ENCODE data around the gene PRR20E. TPM values are rescaled to one million over a fixed set of nuclear protein-coding genes. Genes with fewer than 3 reads are reported as not detected.
"Not testable (repeated sequence)": the region's sequence is repeated elsewhere in the genome, so short reads cannot be mapped to it uniquely, and the experiment has no call there.

The PRR20E gene
- polyA plus RNA-seq (2013, experiment 1 of 2): not detected
- not detected for polyA plus RNA-seq (2013, experiment 2 of 2)

GRCh38 chr13:57166897-57167296, at the start of gene PRR20E:
Gene PRR20E, plus strand, starts transcription at chr13:57167197. Its CDS starts 387 bp downstream, at chr13:57167584.
- not testable (repeated sequence) for H3K9ac ChIP-seq (ENCODE audit: low read length); H3K23ac ChIP-seq (ENCODE audit: low read length); H4K5ac ChIP-seq (ENCODE audit: low read length); H2BK15ac ChIP-seq (replicated peaks; ENCODE audit: low read depth); DNase-seq; H3K4me1 ChIP-seq (ENCODE audit: control insufficient read depth, low read depth, low read length); H3K18ac ChIP-seq (ENCODE audit: low read length); H3K27me3 ChIP-seq (ENCODE audit: insufficient read depth, low read length, poor library complexity); H4K8ac ChIP-seq (ENCODE audit: low read depth, low read length); H3K4me3 ChIP-seq (ENCODE audit: low read length); H3K79me1 ChIP-seq (ENCODE audit: low read length); H3K36me3 ChIP-seq (ENCODE audit: control insufficient read depth, insufficient read depth, low read length); H3K4me2 ChIP-seq (ENCODE audit: low read length); H3K56ac ChIP-seq (ENCODE audit: low read length); H2BK120ac ChIP-seq (ENCODE audit: low read depth, low read length); H3K4ac ChIP-seq (ENCODE audit: low read depth, low read length); H2AK5ac ChIP-seq (ENCODE audit: low read length); H3K79me2 ChIP-seq (ENCODE audit: control insufficient read depth, insufficient read depth, low read length); H3K27ac ChIP-seq (ENCODE audit: low read depth, low read length); H2BK5ac ChIP-seq (ENCODE audit: low read length)
- WGBS (ENCODE audit: extremely low coverage, insufficient coverage, low lambda C conversion rate): no CpG with 5 or more reads among the region's 22 CpGs

DNA sequence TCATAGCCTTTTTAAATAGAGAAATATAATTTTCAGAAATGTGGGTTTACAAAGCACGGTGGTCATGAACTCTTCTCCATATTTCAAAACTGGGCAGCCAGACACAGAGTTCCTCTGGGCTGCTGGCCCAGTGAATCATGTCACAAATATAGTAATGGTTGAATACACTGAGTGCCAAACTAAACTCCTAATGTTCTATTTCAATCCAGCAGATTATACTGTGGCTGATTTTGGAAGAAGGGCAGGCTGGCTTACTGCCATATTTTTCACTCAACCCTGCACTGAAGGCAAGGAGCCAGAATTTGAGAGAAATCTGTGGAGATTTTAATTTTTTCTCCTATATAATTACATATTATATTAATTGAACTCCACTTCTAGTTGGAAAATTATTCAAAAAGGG, 43.3 kb upstream of the PRR20E start:
- no CpG with 5 or more reads among the region's 1 CpG for WGBS (ENCODE audit: extremely low coverage, insufficient coverage, low lambda C conversion rate)

DNA sequence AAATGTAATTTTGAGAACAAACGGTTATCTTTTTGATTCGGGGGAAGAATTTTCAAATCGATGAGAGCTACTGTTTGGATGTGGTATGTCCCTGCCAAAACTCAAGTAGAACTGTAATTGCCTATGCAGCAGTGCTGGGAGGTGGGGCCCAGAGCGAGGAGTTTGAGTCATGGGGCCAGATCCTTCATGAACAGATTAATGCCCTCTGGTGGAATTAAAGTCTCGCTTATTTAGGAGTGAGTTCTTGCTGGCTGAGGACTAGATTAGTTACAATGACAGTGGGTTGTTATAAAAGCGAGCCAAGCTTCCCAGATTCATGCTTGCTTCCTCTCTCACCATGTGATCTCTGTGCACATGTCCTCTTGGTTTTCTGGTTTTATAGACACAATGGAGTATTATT, 38.1 kb upstream of the PRR20E start:
- H3K27me3 ChIP-seq (ENCODE audit: insufficient read depth, low read length, poor library complexity): no peaks in the 10 kb centered on the region
- H3K18ac ChIP-seq (ENCODE audit: low read length): no peak overlapping the region
- H3K23ac ChIP-seq (ENCODE audit: low read length): no peak overlapping the region
- no peaks in the 10 kb centered on the region for H3K79me1 ChIP-seq (ENCODE audit: low read length)
- H3K4ac ChIP-seq (ENCODE audit: low read depth, low read length): no peak overlapping the region
- WGBS (ENCODE audit: extremely low coverage, insufficient coverage, low lambda C conversion rate): no CpG with 5 or more reads among the region's 6 CpGs
- no peaks in the 10 kb centered on the region for H3K79me2 ChIP-seq (ENCODE audit: control insufficient read depth, insufficient read depth, low read length)
- no peak overlapping the region for H2BK5ac ChIP-seq (ENCODE audit: low read length)
- no peak overlapping the region for H4K8ac ChIP-seq (ENCODE audit: low read depth, low read length)
- H2AK5ac ChIP-seq (ENCODE audit: low read length): no peak overlapping the region
- H3K4me1 ChIP-seq (ENCODE audit: control insufficient read depth, low read depth, low read length): no peaks in the 10 kb centered on the region
- H3K56ac ChIP-seq (ENCODE audit: low read length): no peak overlapping the region
- no peaks in the 10 kb centered on the region for H3K36me3 ChIP-seq (ENCODE audit: control insufficient read depth, insufficient read depth, low read length)
- no peak overlapping the region for H3K9ac ChIP-seq (ENCODE audit: low read length)
- peak; percentile 41 for DNase-seq
- no peak overlapping the region for H3K4me2 ChIP-seq (ENCODE audit: low read length)
- no peak overlapping the region for H4K5ac ChIP-seq (ENCODE audit: low read length)
- no peak overlapping the region for H2BK15ac ChIP-seq (replicated peaks; ENCODE audit: low read depth)
- H3K4me3 ChIP-seq (ENCODE audit: low read length): no peak overlapping the region
- H2BK120ac ChIP-seq (ENCODE audit: low read depth, low read length): no peak overlapping the region
- no peak overlapping the region for H3K27ac ChIP-seq (ENCODE audit: low read depth, low read length)

More for the DNA sequence above, 43.3 kb upstream of the PRR20E start:
- Histone ChIP-seq H3K18ac (ENCODE audit: low read length) (no peak overlapping the region), H3K27ac (ENCODE audit: low read depth, low read length) (no peak overlapping the region), H3K4me2 (ENCODE audit: low read length) (no peak overlapping the region), H3K4me3 (ENCODE audit: low read length) (no peak overlapping the region), H3K36me3 (ENCODE audit: control insufficient read depth, insufficient read depth, low read length) (no peaks in the 10 kb centered on the region), H2BK15ac (replicated peaks; ENCODE audit: low read depth) (no peak overlapping the region), H3K4ac (ENCODE audit: low read depth, low read length) (no peak overlapping the region), H2BK5ac (ENCODE audit: low read length) (no peak overlapping the region), H2BK120ac (ENCODE audit: low read depth, low read length) (no peak overlapping the region), H3K79me2 (ENCODE audit: control insufficient read depth, insufficient read depth, low read length) (no peaks in the 10 kb centered on the region), H2AK5ac (ENCODE audit: low read length) (no peak overlapping the region), H4K5ac (ENCODE audit: low read length) (no peak overlapping the region), H3K56ac (ENCODE audit: low read length) (no peak overlapping the region), H3K27me3 (ENCODE audit: insufficient read depth, low read length, poor library complexity) (no peaks in the 10 kb centered on the region), H4K8ac (ENCODE audit: low read depth, low read length) (no peak overlapping the region), H3K4me1 (ENCODE audit: control insufficient read depth, low read depth, low read length) (no peaks in the 10 kb centered on the region), H3K79me1 (ENCODE audit: low read length) (no peaks in the 10 kb centered on the region), H3K9ac (ENCODE audit: low read length) (no peak overlapping the region), H3K23ac (ENCODE audit: low read length) (no peak overlapping the region)
- no peak for DNase-seq

DNA sequence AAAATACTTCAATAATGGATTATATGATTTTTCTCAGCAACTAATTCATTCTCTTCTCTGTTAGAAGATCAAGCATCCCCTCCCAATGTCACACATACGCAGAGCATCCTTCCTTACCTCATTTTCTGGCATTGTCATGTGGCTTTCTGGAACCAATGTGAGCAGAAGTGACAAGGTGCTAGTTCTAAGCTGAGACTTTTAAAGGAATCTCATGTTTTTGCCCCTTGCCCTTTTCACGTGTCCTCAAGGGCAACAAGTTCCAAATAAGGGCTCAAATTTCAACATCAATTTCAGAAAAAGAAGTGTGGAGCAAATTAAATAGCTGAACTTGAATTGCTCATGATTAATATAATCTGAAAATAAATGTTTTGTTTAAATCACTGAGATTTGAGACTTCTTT, 30.9 kb upstream of the PRR20E start:
- no peak for DNase-seq
- Histone ChIP-seq H3K4me2 (ENCODE audit: low read length) (no peak overlapping the region), H2BK5ac (ENCODE audit: low read length) (no peak overlapping the region), H4K8ac (ENCODE audit: low read depth, low read length) (no peak overlapping the region), H3K4ac (ENCODE audit: low read depth, low read length) (no peak overlapping the region), H3K23ac (ENCODE audit: low read length) (no peak overlapping the region), H3K56ac (ENCODE audit: low read length) (no peak overlapping the region), H3K36me3 (ENCODE audit: control insufficient read depth, insufficient read depth, low read length) (no peaks in the 10 kb centered on the region), H2BK120ac (ENCODE audit: low read depth, low read length) (no peak overlapping the region), H3K4me1 (ENCODE audit: control insufficient read depth, low read depth, low read length) (no peaks in the 10 kb centered on the region), H3K79me1 (ENCODE audit: low read length) (no peaks in the 10 kb centered on the region), H3K27ac (ENCODE audit: low read depth, low read length) (no peak overlapping the region), H3K18ac (ENCODE audit: low read length) (no peak overlapping the region), H2BK15ac (replicated peaks; ENCODE audit: low read depth) (no peak overlapping the region), H4K5ac (ENCODE audit: low read length) (no peak overlapping the region), H3K27me3 (ENCODE audit: insufficient read depth, low read length, poor library complexity) (no peaks in the 10 kb centered on the region), H3K4me3 (ENCODE audit: low read length) (no peak overlapping the region), H3K79me2 (ENCODE audit: control insufficient read depth, insufficient read depth, low read length) (no peaks in the 10 kb centered on the region), H2AK5ac (ENCODE audit: low read length) (no peak overlapping the region), H3K9ac (ENCODE audit: low read length) (no peak overlapping the region)
- no CpG with 5 or more reads among the region's 2 CpGs for WGBS (ENCODE audit: extremely low coverage, insufficient coverage, low lambda C conversion rate)

- Histone ChIP-seq H2BK5ac (ENCODE audit: low read length) (no peak overlapping the region), H3K4me3 (ENCODE audit: low read length) (no peak overlapping the region), H3K79me1 (ENCODE audit: low read length) (no peaks in the 10 kb centered on the region), H2BK120ac (ENCODE audit: low read depth, low read length) (no peak overlapping the region), H3K56ac (ENCODE audit: low read length) (no peak overlapping the region), H3K27ac (ENCODE audit: low read depth, low read length) (no peak overlapping the region), H3K27me3 (ENCODE audit: insufficient read depth, low read length, poor library complexity) (no peaks in the 10 kb centered on the region), H3K4me1 (ENCODE audit: control insufficient read depth, low read depth, low read length) (no peaks in the 10 kb centered on the region), H3K4me2 (ENCODE audit: low read length) (no peak overlapping the region), H3K9ac (ENCODE audit: low read length) (no peak overlapping the region), H3K18ac (ENCODE audit: low read length) (no peak overlapping the region), H3K79me2 (ENCODE audit: control insufficient read depth, insufficient read depth, low read length) (no peaks in the 10 kb centered on the region), H3K4ac (ENCODE audit: low read depth, low read length) (no peak overlapping the region), H2BK15ac (replicated peaks; ENCODE audit: low read depth) (no peak overlapping the region), H4K8ac (ENCODE audit: low read depth, low read length) (no peak overlapping the region), H4K5ac (ENCODE audit: low read length) (no peak overlapping the region), H2AK5ac (ENCODE audit: low read length) (no peak overlapping the region), H3K36me3 (ENCODE audit: control insufficient read depth, insufficient read depth, low read length) (no peaks in the 10 kb centered on the region), H3K23ac (ENCODE audit: low read length) (no peak overlapping the region)
- WGBS (ENCODE audit: extremely low coverage, insufficient coverage, low lambda C conversion rate): no CpG with 5 or more reads among the region's 4 CpGs
- DNase-seq: no peak
Observed at GRCh38 chr13:57137585-57137984, 29.4 kb upstream of the PRR20E start.

DNA sequence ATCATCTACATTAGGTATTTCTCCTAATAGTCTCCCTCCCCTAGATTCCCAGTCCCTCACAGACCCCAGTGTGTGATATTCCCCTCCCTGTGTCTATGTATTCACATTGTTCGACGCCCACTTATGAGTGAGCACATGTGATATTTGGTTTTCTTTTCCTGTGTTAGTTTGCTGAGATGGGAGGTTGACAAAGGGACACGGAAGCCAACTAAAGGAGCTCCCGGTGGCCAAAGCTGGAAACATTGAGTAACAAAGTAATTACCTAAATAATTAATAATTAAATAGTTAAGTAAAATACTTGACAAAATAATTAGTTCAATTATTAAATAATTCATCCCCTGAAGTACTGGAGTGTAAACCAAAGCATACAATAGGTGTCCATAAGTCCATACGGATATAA, 28.0 kb upstream of the PRR20E start:
- Histone ChIP-seq H3K79me2 (ENCODE audit: control insufficient read depth, insufficient read depth, low read length) (no peaks in the 10 kb centered on the region), H3K4me1 (ENCODE audit: control insufficient read depth, low read depth, low read length) (no peaks in the 10 kb centered on the region), H3K27me3 (ENCODE audit: insufficient read depth, low read length, poor library complexity) (no peaks in the 10 kb centered on the region), H3K4me2 (ENCODE audit: low read length) (no peak overlapping the region), H2BK15ac (replicated peaks; ENCODE audit: low read depth) (no peak overlapping the region), H3K56ac (ENCODE audit: low read length) (no peak overlapping the region), H3K9ac (ENCODE audit: low read length) (no peak overlapping the region), H3K23ac (ENCODE audit: low read length) (no peak overlapping the region), H4K8ac (ENCODE audit: low read depth, low read length) (no peak overlapping the region), H3K79me1 (ENCODE audit: low read length) (no peaks in the 10 kb centered on the region), H2BK5ac (ENCODE audit: low read length) (no peak overlapping the region), H2AK5ac (ENCODE audit: low read length) (no peak overlapping the region), H3K36me3 (ENCODE audit: control insufficient read depth, insufficient read depth, low read length) (no peaks in the 10 kb centered on the region), H2BK120ac (ENCODE audit: low read depth, low read length) (no peak overlapping the region), H3K27ac (ENCODE audit: low read depth, low read length) (no peak overlapping the region), H3K4me3 (ENCODE audit: low read length) (no peak overlapping the region), H3K18ac (ENCODE audit: low read length) (no peak overlapping the region), H3K4ac (ENCODE audit: low read depth, low read length) (no peak overlapping the region), H4K5ac (ENCODE audit: low read length) (no peak overlapping the region)
- DNase-seq: no peak
- no CpG with 5 or more reads among the region's 5 CpGs for WGBS (ENCODE audit: extremely low coverage, insufficient coverage, low lambda C conversion rate)

Measured in mesendoderm (in vitro differentiated cells).